ENCODE measurements around the gene CAMK2D.

DNA sequence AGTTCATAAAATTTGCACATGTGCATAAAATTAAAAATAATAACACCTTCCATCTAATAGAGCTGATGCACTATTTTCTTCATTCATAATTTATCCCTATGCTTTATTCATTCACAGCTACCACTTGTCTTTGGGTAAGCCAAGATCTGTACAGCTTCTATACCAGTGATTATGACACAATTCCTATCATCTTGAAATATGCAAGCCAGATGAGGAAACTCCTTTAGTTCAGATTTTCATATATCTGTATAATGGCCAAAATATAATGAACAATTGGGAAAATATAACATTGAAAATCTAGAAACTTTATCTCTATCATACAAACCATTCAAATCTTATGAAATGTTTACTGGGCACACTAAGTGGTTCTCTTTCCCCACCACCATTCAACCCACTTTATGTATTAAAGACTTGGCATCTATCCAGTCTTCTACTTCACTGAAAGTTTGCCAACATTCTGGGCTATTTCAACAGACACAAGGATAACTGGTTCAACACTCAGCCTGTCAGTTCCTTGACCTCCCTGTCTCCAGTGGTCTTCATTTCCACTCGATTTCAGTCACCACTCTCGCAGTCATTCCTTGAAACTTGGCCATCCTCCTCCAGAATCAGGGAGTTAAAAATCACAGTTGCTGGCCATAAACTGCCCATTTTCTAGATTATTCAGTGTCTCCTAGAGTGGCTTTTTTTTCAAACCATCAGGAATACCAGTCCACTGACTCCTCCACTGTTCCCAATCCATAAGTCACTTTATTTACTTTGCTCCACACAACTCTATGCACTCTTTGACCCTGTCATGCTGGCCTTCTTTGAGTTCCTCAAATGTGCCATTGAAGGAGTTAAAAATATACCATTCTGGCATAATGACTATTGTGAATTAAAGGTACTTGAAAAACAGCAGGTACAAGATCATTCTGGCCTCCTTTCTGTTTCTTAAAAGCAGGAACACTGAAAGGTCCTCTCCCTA lies 85.5 kb downstream of the CAMK2D start:
- TF ChIP-seq, protein P1, sequence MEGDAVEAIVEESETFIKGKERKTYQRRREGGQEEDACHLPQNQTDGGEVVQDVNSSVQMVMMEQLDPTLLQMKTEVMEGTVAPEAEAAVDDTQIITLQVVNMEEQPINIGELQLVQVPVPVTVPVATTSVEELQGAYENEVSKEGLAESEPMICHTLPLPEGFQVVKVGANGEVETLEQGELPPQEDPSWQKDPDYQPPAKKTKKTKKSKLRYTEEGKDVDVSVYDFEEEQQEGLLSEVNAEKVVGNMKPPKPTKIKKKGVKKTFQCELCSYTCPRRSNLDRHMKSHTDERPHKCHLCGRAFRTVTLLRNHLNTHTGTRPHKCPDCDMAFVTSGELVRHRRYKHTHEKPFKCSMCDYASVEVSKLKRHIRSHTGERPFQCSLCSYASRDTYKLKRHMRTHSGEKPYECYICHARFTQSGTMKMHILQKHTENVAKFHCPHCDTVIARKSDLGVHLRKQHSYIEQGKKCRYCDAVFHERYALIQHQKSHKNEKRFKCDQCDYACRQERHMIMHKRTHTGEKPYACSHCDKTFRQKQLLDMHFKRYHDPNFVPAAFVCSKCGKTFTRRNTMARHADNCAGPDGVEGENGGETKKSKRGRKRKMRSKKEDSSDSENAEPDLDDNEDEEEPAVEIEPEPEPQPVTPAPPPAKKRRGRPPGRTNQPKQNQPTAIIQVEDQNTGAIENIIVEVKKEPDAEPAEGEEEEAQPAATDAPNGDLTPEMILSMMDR (conservative IDR thresholded peaks at IDR 0.05) = no peak
- no peak for TF ChIP-seq EZH2 (IDR thresholded peaks at IDR 0.05; ENCODE audit: low read depth)

Data from PC-9 (cell line).